GM21360 (cell line): Measurements from ENCODE around the gene SDF2L1.
"Not testable (repeated sequence)": the region's sequence is repeated elsewhere in the genome, so short reads cannot be mapped to it uniquely, and the experiment has no call there.

Experiments used
- ATAC-seq: cut with Tn5 transposase; IDR thresholded peaks from one replicate; pipeline ENCODE4 v1.9.1; 2021; ENCODE audit warnings: mild to moderate bottlenecking, moderate library complexity; ENCODE audit not compliant: unreplicated experiment

The SDF2L1 gene

DNA sequence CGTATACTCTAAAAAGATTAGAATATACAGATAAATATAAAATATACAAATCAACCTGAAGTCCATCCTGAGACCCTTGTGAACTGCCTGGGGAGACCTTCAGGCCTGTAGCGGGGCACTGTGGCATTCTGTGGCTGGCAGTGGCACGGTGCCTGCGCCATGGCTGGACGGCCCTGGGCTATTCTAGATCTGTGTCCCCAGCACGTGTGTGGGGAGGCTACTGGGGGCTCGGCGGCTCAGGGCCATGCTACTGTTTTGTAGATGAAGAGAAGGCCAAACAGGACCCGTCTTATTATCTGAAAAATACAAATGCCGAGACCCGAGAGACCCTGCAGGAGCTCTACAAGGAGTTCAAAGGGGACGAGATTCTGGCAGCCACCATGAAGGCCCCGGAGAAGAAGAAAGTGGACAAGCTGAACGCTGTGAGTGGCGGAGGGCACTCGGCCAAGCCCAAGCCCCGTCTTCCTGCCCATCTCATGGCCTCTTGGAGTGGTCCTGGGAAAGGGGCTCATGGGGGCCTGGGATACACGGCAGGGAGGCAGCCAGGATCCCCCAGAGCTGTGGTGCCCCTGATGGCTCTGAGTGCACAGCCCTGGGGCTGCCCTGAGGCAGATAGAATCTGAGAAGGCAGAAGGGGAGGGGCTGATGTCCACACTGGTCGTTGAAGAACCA, 42.5 kb downstream of the SDF2L1 start:
- no peak for ATAC-seq

DNA sequence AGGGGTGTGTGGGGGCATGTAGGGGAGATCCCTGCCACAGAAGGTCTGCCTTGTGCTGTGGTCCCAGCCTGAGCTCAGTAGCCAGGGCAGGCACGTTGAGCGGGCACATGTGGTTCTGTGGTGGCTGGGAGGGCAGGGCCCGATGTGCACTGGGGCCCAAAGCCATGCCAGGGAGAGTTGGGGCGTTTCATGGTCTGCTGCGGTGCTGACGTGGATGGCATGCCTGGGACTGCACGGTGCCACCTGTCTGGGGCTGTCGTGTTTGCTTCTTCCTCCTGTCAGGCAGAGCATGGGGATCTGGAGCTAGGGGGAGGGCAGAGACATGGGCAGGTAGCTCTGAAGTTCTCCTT, 43.0 kb downstream of the SDF2L1 start:
- no peak for ATAC-seq

DNA sequence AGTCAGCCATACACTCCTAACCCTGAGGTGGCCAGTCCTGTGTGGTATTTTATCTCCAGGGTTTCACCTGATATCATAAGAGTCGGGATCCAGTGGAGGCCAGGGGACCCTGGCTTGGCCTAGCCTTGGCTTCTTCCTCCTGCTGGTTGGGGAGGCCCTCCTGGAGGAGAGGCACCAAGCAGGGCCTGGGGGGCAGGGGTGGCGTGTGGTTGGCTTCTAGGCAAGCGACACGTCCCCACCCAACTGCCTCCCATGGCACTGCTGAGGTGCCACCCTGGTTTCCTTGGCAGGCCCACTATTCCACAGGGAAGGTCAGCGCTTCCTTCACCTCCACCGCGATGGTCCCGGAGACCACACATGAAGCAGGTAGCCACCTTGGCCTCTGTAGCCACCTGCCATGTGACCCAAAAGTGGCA, 44.1 kb downstream of the SDF2L1 start:
- ATAC-seq: no peak

DNA sequence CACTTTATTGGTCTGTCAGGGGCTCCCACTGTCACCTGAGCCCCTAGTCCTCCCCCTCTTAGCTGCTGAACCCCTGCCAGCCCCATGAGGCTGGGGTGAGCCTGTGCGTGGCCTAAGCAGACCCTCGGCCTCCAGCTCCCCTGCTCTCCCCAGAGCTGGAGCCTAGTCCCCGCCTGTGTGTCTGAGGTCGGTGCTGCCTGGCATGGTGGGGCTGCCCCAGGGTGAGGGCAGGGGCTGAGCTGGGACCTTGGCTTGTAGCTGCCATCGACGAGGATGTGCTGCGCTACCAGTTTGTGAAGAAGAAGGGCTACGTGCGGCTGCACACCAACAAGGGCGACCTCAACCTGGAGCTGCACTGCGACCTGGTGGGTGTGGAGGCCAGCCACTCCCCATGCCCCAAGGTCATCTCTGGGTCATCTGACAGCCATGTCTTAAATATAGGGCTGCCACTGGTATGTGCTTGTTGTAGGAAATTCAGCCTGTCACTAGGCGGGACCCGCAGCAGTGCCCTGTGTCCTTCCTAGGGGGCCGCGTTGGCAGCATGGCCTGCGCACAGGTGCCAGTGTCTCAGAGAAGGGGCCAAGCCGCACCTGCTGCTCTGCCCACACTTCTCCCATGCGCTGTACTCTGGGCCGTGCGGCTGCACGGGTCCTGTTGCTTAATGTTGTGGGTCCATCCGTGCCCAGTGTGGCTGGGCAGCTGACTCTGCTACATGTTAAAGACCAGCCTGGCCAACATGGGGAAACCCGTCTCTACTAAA, 44.7 kb downstream of the SDF2L1 start:
- ATAC-seq: no peak

DNA sequence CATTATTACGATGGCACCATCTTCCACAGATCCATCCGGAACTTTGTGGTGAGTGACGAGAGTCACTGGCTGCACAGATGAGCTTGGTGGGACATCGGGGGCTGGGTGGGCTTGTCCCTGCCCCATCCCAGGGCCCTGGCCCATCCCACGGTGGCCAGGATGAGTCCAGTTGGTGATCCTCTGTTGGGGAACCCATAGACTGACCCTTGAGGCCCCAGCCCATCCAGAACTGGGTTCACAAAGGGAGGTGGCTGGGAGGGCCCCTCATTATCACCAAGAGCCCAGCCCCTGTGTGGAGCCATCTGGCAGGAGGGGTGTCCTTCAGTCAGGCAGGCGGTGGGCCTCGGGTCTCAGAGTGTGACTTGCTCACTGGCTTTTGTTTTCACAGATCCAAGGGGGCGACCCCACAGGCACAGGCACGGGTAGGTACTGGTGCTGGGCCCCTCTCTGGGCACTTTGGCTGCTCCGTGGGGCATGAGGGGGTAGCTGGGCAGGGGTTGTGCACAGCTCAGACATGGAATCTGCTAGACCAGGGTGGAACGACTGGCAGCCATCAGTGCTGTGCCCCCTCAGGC, 45.7 kb downstream of the SDF2L1 start:
- ATAC-seq: no peak

DNA sequence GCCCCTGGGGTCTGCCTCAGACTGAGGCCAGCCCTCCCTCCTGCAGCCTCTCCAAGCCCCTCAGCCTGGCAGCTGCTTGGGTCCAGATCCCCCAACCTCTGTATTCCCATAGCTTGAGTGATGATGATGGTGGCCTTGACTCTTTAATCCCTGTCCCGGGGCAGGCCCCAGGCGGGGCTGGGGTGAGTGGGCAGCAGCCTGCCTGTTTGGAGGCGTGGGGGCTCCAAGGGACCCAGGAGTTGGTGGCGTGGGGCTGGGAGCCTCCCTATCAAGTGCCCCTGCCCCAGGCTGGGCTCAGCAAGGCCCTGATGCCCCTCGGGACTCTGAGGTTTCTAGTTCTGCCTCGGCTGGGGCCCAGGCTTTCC, 46.2 kb downstream of the SDF2L1 start:
- no peak for ATAC-seq

DNA sequence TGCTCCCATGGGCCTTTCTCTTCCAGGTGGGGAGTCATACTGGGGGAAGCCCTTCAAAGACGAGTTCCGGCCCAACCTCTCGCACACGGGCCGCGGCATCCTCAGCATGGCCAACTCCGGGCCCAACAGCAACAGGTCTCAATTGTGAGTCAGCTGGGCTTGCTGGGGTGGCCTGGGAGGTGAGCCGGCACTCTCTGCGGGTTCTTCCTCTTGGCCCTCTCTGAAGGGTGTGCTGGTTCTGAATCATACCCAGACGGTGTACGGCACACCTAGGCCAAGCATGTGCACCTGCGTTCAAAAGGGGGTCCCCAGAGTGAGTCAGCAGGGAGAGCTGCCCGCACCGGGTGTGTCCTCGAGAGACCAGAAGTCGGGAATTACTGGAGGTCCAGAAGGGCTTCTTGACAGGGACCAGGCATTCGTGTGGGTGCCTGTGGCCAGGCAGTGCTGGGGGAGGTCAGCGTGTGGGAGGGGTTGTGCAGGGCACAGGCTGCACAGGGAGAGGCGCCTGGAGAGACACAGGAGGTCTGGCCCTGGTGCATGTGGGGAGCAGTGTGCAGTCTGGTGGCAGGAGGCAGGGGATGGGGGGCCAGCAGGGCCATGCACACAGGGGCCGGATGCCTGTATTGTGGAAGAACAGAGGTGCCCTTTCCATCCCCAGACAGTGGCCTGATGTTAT, 46.7 kb downstream of the SDF2L1 start:
- no peak for ATAC-seq

DNA sequence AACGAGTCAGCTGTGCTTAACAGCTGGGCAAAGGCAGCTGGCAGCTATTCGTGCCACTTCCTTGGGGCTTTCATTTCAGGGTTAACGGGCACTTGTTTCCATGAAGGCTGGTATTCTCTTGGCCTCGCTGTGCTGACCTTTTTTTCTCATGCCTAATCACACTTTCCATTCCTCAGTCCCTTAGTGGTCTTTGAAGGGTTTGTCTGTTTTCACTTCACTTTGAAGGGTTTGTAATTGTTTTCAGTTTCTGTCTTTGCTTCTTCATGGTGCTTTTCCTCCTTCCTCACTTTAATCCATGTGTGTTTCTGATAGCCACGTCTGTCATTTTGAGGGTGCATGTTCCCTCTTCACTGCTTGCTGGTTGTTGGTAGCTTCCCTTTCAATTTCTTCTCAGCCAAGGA, 48.3 kb downstream of the SDF2L1 start:
- ATAC-seq: no peak

DNA sequence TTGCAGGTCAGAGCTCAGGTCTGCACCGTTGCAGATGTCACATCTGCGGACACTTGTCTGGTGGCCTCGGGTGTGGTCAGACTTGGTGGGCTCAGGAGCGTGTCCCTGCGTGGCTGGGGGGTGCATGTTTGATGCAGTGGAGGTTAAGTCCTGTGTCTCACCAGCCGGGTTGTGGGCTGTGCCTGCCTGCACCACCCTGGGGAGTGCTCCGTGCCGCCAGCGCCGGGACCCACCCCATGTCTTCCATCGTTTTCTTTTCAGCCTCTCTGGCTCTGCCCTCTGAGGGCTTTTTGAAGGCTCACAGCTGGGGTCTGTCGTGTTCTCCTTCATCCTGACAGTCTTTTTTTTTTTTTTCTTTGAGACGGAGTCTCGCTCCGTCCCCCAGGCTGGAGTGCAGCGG, 49.7 kb downstream of the SDF2L1 start:
- ATAC-seq: no peak

DNA sequence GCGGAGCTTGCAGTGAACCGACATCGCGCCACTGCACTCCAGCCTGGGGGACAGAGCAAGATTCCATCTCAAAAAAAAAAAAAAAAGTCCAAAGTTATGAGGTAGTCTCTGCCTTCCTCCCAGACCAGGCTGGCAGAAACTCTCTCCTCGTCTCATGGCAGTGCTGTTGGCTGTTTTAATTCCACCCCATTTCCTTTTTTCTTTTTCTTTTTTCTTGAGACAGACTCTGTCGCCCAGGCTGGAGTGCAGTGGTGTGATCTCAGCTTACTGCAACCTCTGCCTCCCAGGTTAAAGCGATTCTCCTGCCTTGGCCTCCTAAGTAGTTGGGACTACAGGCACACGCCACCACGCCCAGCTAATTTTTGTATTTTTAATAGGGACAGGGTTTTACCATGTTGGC, 50.8 kb downstream of the SDF2L1 start:
- ATAC-seq: not testable (repeated sequence)

DNA sequence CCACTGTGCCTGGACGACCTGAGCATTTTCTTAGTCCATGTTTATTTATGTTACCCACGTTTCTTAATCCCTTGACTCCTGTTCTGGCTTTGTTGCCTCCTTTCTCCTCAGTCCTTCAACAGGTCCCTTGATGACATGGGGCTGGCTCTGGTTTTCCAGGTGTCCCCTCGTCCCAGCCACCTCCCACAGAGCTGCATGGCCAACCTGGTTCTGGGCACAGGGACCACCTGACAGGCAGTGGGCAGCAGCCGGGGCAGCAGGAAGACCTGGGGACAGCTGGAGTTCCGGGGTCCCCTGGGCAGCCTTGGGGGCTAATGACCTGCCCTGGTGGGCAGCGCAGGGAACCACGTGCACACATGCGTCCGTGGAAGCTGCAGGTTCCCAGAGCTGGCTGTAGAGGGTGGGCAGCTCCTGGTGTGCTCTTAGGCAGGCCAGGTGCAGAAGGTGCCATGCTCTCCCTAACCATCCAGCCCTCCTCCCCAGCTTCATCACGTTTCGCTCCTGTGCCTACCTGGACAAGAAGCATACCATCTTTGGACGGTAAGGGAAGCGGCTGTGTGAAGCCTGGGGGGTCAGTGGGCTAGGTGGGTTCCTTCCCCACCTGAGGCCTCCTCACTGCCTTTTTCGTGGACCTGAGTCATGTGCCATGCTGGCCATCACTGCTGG, 51.4 kb downstream of the SDF2L1 start:
- ATAC-seq: no peak
